SIG-M5 treated with dmso at 0.1 percent for 504 hours (cell line): Measurements from ENCODE around the gene KNG1.
"Not testable (repeated sequence)": the region's sequence is repeated elsewhere in the genome, so short reads cannot be mapped to it uniquely, and the experiment has no call there.

Experiments
- DNase-seq: peaks from one replicate; lab custom pipeline; 2025; ENCODE audit not compliant: unreplicated experiment; lab: John Stamatoyannopoulos, UW

Gene KNG1

DNA sequence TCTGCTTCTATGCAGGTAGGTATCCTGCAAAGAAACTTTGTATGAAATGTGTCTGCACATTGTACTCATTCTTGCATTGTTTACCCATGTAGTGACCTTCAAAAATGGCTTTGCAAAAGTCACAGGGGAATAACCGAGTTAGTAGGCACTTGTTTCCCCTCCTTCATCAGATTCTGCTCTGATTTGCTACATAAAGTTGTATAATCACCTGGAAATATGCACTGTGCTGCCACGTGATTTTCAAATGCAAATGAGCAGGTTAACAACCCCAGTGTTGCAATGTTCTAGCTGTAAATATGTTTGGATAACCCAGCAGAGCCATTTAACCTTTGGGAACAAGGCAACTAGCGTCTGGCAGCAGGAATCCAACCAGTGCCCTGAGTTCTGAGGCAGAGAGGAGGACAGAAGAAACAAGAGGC, at the start of gene KNG1:
Gene KNG1, plus strand, starts transcription at position 321 of the 419 bp plus-strand sequence. CDS start 184 bp downstream, outside the sequence.
- no peak for DNase-seq

DNA sequence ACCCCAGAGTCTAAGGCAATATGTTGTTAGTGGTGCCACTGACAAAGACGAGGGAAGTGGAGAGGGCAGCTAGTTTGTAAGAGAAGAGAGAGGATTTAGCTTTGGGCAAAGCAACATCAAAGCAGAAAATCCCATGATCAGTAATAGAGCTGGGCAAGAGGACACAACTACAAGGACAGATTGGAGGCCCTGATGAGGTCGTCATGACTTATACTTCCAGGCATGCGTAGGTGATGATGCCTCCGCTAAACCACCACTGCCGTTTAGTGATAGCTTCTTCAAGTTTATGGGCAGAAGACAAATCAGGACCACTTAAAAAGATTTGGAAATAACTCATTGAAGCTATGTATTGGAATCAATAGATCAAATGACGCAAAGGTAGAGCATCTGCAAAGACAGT, 48.7 kb upstream of the KNG1 start:
- no peak for DNase-seq

DNA sequence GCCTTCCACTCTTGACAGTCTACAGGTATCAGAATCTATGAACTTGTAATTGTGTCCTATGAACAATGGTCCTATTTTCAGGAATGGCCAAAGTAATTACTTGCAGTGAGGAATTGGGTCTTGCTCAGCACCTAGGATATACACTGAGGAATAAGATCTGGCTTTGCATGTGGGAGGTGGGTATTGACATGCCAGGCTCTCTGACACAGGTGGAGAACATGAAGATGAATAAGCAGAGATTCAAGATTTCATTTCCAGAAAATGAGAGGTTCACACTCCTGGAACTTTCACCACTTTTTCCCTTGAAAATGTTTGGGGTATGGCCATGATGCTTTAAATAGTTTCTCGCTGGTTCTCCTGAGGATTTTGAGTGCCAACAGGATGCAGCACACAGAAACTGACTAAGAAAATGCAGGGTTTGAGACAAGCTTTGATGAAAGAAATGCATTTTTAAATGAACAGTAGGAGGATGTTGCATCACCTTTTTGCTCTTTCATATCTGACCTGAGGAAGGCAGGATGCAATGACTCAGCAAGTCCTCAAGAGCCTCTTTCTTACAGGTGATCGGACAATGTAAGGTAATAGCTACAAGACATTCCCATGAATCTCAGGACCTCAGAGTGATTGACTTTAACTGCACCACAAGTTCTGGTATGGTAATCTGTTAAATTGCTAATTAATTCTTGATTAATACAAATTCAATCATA, 47.6 kb upstream of the KNG1 start:
- DNase-seq = no peak

DNA sequence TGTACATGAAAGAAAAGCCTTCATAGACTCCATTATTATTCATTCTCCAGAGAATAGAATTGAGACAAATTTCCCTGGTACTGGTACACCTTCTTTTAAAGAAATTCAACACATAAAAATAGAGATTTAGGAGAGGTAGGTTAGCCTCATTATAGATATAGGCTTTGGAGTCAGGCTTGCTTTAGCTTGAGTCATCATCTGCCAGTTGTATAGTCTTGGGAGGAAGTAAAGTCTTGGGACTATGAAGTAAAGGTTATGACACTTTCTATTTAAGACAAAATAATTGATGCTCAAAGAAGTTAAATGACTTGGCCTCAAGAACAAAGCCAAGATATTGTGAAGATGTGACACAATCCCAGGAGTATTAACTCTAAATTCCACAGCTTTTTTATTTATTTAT, 47.0 kb upstream of the KNG1 start:
- no peak for DNase-seq

DNA sequence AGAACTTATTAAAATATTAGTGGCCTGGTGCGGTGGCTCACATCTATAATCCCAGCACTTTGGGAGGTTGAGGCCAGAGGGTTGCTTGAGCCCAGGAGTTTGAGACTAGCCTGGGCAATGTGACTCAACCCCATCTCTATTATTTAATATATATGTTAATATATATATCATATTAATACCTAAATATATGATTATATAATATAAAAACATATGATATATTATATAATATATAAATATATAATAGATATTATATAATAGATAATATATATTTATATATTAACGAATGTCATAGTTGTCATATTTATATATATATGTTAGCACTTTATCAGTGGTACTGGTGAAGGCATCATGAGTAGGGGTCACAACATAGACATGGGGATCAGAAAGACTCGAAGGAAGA, 46.1 kb upstream of the KNG1 start:
- DNase-seq = no peak

DNA sequence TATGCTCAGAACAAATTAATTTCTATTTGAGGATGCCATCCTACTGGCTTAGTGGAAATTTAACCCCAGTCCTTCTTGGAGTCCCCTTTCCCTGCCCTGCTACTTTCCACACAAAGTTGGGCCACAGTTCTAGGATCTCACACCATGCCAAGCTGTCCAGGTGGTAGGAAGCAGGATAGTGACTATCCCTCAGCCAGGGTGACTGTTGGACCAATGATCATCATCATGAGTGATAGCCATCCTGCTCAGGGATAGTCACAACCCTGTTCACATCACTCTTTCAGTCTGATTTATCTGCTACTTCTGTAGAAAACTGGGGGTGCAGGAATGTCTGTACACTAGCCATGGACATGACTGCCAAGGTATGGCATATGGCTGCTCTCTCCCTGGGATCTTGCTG, 38.6 kb upstream of the KNG1 start:
- DNase-seq = no peak

DNA sequence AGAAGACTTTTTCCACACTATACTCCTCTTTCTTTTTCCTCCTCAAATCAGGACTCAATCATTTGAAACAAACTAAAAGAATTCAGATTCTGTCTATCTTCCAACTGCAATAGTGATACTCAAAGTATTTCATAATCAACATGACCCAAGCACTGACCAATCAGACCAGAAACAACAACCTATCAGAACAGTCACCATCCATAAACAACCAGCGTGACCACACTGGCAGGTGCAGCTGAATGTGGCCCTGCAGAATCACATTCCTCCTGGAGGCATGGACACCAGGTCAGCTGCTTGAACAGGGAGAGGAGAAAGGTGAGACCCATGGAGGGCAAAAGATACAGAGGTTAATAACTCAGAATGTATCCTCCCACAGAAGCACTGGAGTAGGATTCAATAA, 38.0 kb upstream of the KNG1 start:
- DNase-seq = no peak

DNA sequence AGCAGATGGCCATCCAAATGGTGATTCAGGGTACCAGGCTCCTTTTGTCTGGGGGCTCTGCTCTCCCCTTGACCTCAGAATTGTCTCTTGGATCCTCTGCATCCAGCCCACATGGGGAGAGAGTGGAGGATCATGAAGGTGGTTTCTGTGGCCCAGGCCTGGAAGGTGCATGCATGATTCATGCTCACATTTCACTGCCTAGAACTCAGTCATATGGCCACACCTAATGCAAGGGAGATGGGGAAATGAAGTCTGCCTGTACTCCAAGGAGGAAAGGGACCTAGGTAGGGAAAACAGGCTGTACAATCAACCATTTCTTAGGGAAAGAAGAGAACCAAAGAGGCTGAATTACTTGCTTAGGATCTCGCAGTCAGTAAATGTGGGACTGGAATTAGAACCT, 36.3 kb upstream of the KNG1 start:
- no peak for DNase-seq

DNA sequence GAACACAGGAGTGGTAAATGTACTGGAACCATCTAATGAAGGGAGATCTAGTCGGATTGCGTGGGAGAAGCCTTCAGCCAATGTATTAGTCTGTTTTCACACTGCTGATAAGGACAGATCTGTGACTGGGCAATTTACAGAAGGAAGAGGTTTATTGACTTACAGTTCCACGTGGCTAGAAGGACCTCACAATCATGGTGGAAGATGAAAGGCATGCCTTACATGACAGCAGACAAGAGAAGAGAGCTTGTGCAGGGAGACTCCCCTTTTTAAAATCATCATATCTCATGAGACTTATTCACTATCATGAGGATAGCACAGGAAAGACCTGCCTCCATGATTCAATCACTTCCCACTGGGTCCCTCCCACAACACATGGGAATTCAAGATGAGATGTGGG, 34.3 kb upstream of the KNG1 start:
- no peak for DNase-seq

DNA sequence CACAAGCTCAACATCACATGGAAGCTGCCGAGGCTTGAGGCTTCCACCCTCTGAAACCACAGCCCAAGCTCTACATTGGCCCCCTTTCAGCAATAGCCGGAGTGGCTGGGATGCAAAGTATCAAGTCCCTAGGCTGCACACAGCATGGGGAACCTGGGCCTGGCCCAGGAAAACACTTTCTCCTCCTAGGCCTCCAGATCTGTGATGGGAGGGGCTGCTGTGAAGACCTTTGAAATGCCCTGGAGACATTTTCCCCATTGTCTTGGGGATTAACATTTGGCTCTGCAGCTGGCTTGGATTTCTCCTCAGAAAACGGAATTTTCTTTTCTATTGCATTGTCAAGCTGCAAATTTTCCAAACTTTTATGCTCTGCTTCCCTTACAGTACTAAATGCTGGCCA, 33.2 kb upstream of the KNG1 start:
- no peak for DNase-seq

DNA sequence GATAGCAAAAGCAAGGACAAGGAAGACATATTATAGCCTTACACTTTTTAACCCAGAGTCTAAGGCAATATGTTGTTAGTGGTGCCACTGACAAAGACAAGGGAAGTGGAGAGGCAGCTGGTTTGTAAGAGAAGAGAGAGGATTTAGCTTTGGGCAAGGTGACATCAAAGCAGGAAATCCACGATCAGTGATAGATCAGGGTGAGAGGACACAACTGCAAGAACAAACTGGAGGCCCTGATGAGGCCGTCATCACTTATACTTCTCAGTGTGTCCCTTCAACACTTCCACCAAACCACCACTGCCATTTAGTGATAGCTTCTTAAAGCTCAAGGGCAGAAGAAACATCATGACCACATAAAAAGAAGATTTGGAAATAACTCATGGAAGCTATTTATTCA, 30.7 kb upstream of the KNG1 start:
- not testable (repeated sequence) for DNase-seq

DNA sequence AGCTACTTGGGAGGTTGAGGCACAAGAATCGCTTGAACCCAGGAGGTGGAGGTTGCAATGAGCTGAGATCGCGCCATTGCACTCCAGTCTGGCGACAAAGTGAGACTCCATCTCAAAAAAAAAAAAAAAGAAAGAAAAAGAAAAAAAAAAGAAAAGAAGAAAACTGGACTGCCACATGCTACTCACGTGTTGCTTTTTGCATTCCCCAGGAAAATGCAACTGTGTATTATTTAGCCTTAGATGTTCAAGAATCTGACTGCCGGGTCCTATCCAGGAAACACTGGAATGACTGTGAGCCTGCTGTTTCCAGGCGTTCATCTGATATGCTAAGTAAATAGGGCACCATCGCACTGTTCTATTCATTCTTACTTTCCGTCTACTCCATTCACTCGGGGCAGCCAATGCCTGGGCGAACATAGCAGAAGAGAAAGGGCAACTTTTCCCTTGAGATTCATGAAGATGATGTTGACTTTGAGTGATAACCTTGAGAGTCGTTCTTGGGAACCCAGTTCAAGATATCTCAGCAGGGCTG, 30.0 kb upstream of the KNG1 start:
- no peak for DNase-seq

DNA sequence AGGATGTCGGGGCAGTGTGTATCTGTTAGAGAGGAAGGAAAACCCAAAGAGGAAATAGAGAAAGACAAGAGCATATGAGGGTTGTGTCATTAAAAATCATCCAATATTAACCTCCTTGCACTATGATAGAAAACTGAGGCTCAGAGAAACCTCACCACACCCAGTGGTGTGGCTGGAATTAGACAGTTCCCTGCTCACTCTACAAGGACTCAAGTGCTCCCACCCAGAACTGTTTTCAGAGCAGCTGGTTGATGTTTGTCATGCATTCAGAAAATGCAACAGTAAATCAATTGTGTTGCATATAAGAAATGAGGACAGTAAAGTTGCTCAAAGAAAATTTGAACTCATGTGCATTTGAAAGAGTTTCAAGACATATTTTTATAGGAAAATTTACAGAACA, 26.9 kb upstream of the KNG1 start:
- DNase-seq = not testable (repeated sequence)

DNA sequence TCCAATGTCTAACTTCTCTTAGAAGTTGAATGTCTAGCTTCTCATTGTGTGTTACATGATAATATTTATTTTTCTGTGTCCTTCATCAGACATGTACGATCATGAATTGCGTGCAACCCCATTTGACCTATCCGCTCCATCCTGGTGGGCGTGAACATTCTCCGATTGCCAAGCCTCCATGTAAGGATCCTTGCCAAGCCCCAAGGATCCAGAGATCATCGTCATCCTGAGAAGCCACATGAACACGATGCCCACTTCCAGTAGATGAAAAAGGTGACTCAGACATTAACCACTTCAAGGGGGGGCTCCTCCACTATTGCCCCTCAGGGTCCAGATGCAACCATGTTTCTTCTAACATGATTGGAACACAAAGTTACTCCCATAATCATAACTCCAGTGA, 25.5 kb upstream of the KNG1 start:
- DNase-seq = no peak

DNA sequence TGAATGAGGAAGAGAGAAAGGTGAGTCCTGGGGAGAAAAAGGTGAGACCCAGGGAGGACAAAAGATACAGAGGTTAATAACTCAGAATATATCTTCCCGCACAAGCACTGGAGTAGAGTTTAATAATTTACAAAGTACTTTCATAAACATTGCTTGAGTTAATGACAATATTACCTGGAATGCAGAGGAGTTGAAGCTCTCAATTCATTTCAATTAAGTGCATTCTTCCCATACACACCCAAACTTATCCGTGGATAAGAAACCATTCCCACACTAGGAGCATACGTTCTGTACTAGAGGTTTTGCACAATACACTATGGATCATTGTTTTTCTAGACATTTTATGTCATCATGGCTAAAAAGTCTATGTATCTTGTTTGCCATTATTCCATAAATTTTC, 23.3 kb upstream of the KNG1 start:
- DNase-seq = no peak

DNA sequence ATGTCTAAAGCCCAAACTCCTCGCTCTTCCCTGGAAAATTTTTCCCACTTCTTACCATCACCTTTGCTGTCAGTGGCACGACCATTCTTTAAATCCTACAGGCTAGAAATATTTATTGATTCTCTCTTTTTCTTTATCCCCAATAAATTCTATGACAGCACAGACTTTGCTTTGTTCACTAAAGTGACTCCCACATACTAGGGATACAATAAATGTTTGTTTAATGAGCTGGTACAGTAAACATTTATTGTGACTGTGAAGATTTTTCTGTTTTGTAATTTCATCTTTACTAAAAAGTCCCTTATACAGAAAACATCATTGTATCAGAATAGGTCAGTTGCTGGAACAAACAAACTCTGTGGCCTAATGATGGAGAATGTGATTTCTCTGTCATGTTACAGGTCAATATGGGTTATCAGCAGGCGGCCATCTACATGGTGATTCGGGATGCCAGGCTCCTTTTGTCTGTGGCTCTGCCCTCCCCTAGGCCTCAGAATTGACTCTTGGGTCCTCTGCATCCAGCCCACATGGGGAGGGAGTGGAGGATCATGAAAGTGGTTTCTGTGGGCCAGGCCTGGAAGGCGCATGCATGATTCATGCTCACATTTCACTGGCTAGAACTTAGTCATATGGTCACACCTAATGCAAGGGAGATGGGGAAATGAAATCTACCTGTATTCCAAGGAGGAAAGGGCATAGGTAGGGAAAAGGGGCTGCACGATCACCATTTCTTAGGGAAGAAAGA, 22.7 kb upstream of the KNG1 start:
- DNase-seq = no peak

DNA sequence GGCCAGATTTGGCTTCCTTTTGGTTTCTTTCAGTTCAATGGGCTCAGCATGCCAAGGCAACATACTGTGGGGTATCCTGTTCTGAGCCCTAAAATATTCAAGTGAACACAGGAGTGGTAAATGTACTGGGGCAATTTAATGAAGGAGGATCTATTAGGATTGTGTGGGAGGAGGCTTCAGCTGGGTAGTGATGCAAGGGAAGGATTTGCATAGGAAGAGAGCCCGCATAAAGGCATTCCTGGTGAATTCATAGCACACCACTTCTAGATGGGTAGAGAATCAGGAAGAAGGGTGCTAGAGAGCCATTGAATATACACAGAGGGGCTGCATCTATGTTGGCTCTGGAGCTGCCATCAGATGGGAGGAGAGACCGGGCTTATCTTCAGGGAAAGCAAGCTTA, 20.6 kb upstream of the KNG1 start:
- DNase-seq = no peak

DNA sequence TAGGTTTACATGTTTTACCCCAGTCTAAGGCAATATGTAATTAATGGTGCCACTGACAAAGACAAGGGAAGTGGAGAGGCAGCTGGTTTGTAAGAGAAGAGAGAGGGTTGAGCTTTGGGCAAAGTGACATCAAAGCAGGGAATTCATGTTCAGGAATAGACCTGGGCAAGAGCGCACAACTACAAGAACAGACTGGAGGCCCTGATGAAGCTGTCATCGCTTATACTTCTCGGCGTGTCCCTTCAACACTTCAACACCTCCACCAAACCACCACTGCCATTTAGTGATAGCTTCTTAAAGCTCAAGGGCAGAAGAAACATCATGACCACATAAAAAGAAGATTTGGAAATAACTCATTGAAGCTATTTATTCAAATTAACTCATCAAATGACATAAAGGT, 19.6 kb upstream of the KNG1 start:
- no peak for DNase-seq

DNA sequence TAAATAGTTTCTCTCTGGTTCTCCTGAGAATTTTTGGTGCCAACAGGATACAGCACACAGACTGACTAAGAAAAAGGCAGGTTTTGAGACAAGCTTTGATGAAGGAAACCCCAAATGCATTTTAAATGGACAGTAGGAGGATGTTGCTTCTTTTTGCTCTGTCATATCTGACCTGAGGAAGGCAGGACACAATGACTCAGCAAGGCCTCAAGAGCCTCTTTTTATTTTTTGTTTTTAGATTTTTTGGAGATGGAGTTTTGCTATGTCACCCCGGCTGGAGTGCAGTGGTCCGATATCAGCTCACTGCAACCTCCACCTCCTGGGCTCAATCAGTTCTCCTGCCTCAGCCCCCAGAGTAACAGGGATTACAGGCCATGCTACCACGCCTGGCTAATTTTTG, 16.9 kb upstream of the KNG1 start:
- DNase-seq = no peak

DNA sequence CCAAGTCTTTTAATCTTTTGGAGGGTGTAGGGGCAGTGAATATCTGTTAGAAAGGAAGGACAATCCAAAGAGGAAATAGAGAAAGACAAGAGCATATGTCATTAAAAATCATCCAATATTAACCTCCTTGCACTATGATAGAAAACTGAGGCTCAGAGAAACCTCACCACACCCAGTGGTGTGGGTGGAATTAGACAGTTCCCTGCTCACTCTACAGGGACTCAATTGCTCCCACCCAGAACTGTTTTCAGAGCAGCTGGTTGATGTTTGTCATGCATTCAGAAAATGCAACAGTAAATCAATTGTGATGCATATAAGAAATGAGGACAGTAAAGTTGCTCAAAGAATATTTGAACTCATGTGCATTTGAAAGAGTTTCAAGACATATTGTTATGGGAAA, 14.7 kb upstream of the KNG1 start:
- not testable (repeated sequence) for DNase-seq

DNA sequence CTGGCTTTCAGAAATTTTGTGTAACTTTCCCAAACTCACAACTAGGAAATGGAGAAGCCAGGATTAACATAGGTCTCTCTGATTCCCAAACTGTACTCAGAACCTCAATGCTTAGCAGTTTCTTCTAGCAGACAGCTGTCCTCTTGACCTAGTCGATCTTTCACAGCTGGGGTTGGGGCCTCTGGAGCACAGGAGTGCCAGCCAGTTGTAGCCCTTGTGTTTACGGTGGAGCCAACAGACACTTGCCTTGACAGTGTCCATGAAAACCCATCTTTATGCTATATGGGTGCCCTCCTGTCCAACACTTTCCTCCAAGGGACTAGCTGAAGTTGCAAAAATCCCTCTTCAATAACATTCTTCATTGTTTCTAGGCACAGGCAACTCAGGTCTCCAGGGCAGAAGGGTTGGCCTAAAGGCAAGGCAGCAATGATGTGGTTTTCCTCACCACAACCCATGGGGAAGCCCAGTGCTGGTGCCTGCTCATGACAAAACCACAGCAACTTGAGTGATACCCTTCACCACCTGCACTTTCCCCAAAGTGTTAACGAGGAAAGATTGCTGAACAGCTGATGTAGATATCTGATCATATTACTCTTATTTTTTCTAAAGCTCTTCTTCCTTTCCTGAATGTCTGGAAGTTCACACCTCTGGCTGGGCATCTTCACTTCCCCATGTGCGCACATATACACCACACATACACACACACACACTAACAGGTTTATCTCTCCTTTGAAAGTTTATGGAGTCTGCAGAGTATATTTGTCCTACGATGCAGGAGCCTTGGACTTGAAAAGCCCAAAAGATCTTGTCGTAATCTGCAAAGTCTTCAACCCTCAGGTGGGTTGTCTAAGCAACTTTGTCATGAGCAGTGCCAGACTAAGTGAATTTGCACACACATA, 11.0 kb upstream of the KNG1 start:
- DNase-seq = no peak
